Mesendoderm (in vitro differentiated cells): ENCODE measurements around the gene EHBP1.

Experiments
- DNase-seq: peaks from one replicate; pipeline ENCODE4 v3.0.0; 2013
- H2AK5ac ChIP-seq: 2 replicates; pipeline ENCODE4 v1.6.1; 2013; ENCODE audit warnings: low read length, inconsistent platforms
- H2BK120ac ChIP-seq: 2 replicates; pipeline ENCODE4 v1.6.1; 2013; ENCODE audit warnings: low read depth, mild to moderate bottlenecking, low read length, moderate library complexity, mixed read lengths
- H2BK15ac ChIP-seq: replicated peaks from 2 replicates; pipeline ENCODE4 v1.6.1; 2013; ENCODE audit warnings: low read depth, mild to moderate bottlenecking, moderate library complexity
- H2BK5ac ChIP-seq: 2 replicates; pipeline ENCODE4 v1.6.1; 2013; ENCODE audit warnings: low read length, inconsistent platforms
- H3K18ac ChIP-seq: 2 replicates; pipeline ENCODE4 v1.6.1; 2013; ENCODE audit warnings: mild to moderate bottlenecking, low read length, mixed read lengths
- H3K23ac ChIP-seq: one replicate; pipeline ENCODE4 v1.6.1; 2013; ENCODE audit warnings: low read length
- H3K27ac ChIP-seq: 2 replicates; pipeline ENCODE4 v1.5.1; 2013; ENCODE audit warnings: low read depth, mild to moderate bottlenecking, inconsistent platforms, low read length, moderate library complexity
- H3K27me3 ChIP-seq: 2 replicates; pipeline ENCODE4 v1.6.1; 2013; ENCODE audit warnings: low read length, control low read depth, mild to moderate bottlenecking, inconsistent platforms; ENCODE audit not compliant: insufficient read depth, poor library complexity
- H3K36me3 ChIP-seq: 2 replicates; pipeline ENCODE4 v1.6.1; 2013; ENCODE audit warnings: low read length, inconsistent platforms; ENCODE audit not compliant: control insufficient read depth, insufficient read depth
- H3K4ac ChIP-seq: one replicate; pipeline ENCODE4 v1.6.1; 2013; ENCODE audit warnings: low read depth, mild to moderate bottlenecking, low read length, moderate library complexity
- H3K4me1 ChIP-seq: 2 replicates; pipeline ENCODE4 v1.6.1; 2013; ENCODE audit warnings: low read depth, low read length, inconsistent platforms; ENCODE audit not compliant: control insufficient read depth
- H3K4me2 ChIP-seq: 2 replicates; pipeline ENCODE4 v1.6.1; 2013; ENCODE audit warnings: low read length
- H3K4me3 ChIP-seq: 2 replicates; pipeline ENCODE4 v1.5.1; 2013; ENCODE audit warnings: mild to moderate bottlenecking, low read length
- H3K56ac ChIP-seq: one replicate; pipeline ENCODE4 v1.6.1; 2013; ENCODE audit warnings: low read length
- H3K79me1 ChIP-seq: 2 replicates; pipeline ENCODE4 v1.6.1; 2013; ENCODE audit warnings: low read length, inconsistent platforms
- H3K79me2 ChIP-seq: 2 replicates; pipeline ENCODE4 v1.6.1; 2013; ENCODE audit warnings: mild to moderate bottlenecking, low read length; ENCODE audit not compliant: control insufficient read depth, insufficient read depth
- H3K9ac ChIP-seq: 2 replicates; pipeline ENCODE4 v1.6.1; 2013; ENCODE audit warnings: low read length, inconsistent platforms
- H4K5ac ChIP-seq: one replicate; pipeline ENCODE4 v1.6.1; 2013; ENCODE audit warnings: low read length
- H4K8ac ChIP-seq: one replicate; pipeline ENCODE4 v1.6.1; 2013; ENCODE audit warnings: low read depth, mild to moderate bottlenecking, control low read depth, low read length, moderate library complexity
- WGBS: extraction: QIAGEN DNeasy Blood & Tissue Kit; methylation state at CpG from one replicate; pipeline ENCODE4 v1.1.7; 2013; ENCODE audit warnings: low lambda C conversion rate, missing lambda C conversion rate; ENCODE audit not compliant: insufficient coverage; ENCODE audit errors: extremely low coverage; 5-methylcytosine and 5-hydroxymethylcytosine counted together

The EHBP1 gene

GRCh38 chr2:62941413-62941812 is 235.9 kb downstream of the EHBP1 start:
- H3K18ac ChIP-seq = no peak overlapping the region
- no peak overlapping the region for H3K56ac ChIP-seq
- H3K79me1 ChIP-seq = no peaks in the 10 kb centered on the region
- H4K8ac ChIP-seq = no peak overlapping the region
- H3K4ac ChIP-seq = no peak overlapping the region
- no peaks in the 10 kb centered on the region for H3K79me2 ChIP-seq
- H3K36me3 ChIP-seq = no peaks in the 10 kb centered on the region
- H2BK5ac ChIP-seq = no peak overlapping the region
- H2BK15ac ChIP-seq = no peak overlapping the region
- H3K4me3 ChIP-seq = no peak overlapping the region
- DNase-seq = no peak
- no peak overlapping the region for H3K23ac ChIP-seq
- 100% methylated on average over 1 of the region's 2 CpGs for WGBS
- H3K27ac ChIP-seq = no peak overlapping the region
- no peak overlapping the region for H3K4me2 ChIP-seq
- H4K5ac ChIP-seq = no peak overlapping the region
- no peak overlapping the region for H3K9ac ChIP-seq
- no peaks in the 10 kb centered on the region for H3K27me3 ChIP-seq
- H3K4me1 ChIP-seq = no peaks in the 10 kb centered on the region
- H2AK5ac ChIP-seq = no peak overlapping the region
- no peak overlapping the region for H2BK120ac ChIP-seq

GRCh38 chr2:62944362-62944761 is 238.8 kb downstream of the EHBP1 start:
- no peak overlapping the region for H3K9ac ChIP-seq
- no peaks in the 10 kb centered on the region for H3K79me1 ChIP-seq
- no peak overlapping the region for H4K5ac ChIP-seq
- H2BK120ac ChIP-seq = no peak overlapping the region
- no peaks in the 10 kb centered on the region for H3K4me1 ChIP-seq
- no peak overlapping the region for H3K4ac ChIP-seq
- H3K4me2 ChIP-seq = no peak overlapping the region
- no CpG with 5 or more reads among the region's 2 CpGs for WGBS
- no peak overlapping the region for H3K18ac ChIP-seq
- H2AK5ac ChIP-seq = no peak overlapping the region
- no peak overlapping the region for H3K27ac ChIP-seq
- no peak overlapping the region for H3K56ac ChIP-seq
- no peaks in the 10 kb centered on the region for H3K27me3 ChIP-seq
- no peak for DNase-seq
- no peak overlapping the region for H4K8ac ChIP-seq
- H3K23ac ChIP-seq = no peak overlapping the region
- H3K4me3 ChIP-seq = no peak overlapping the region
- no peak overlapping the region for H2BK5ac ChIP-seq
- H3K36me3 ChIP-seq = no peaks in the 10 kb centered on the region
- no peaks in the 10 kb centered on the region for H3K79me2 ChIP-seq
- H2BK15ac ChIP-seq = no peak overlapping the region

- no peak overlapping the region for H3K18ac ChIP-seq
- no peak for DNase-seq
- no peak overlapping the region for H2BK15ac ChIP-seq
- no peaks in the 10 kb centered on the region for H3K27me3 ChIP-seq
- H4K5ac ChIP-seq = no peak overlapping the region
- no peak overlapping the region for H3K56ac ChIP-seq
- WGBS = no CpG with 5 or more reads among the region's 1 CpG
- no peak overlapping the region for H2AK5ac ChIP-seq
- no peak overlapping the region for H3K9ac ChIP-seq
- no peak overlapping the region for H3K23ac ChIP-seq
- no peak overlapping the region for H3K4me2 ChIP-seq
- H3K4me3 ChIP-seq = no peak overlapping the region
- no peak overlapping the region for H3K27ac ChIP-seq
- H3K4me1 ChIP-seq = no peaks in the 10 kb centered on the region
- H4K8ac ChIP-seq = no peak overlapping the region
- H3K36me3 ChIP-seq = no peaks in the 10 kb centered on the region
- H2BK5ac ChIP-seq = no peak overlapping the region
- no peak overlapping the region for H3K4ac ChIP-seq
- H3K79me1 ChIP-seq = no peaks in the 10 kb centered on the region
- H3K79me2 ChIP-seq = no peaks in the 10 kb centered on the region
- H2BK120ac ChIP-seq = no peak overlapping the region
Observed at GRCh38 chr2:62947403-62947802, 241.9 kb downstream of the EHBP1 start.

- no peak for DNase-seq
- H3K23ac ChIP-seq = no peak overlapping the region
- no peaks in the 10 kb centered on the region for H3K36me3 ChIP-seq
- H3K18ac ChIP-seq = no peak overlapping the region
- no CpG with 5 or more reads among the region's 2 CpGs for WGBS
- H3K4ac ChIP-seq = no peak overlapping the region
- no peak overlapping the region for H2AK5ac ChIP-seq
- no peak overlapping the region for H3K56ac ChIP-seq
- H4K5ac ChIP-seq = no peak overlapping the region
- no peak overlapping the region for H3K9ac ChIP-seq
- no peaks in the 10 kb centered on the region for H3K79me1 ChIP-seq
- no peak overlapping the region for H2BK120ac ChIP-seq
- H2BK5ac ChIP-seq = no peak overlapping the region
- no peak overlapping the region for H3K4me2 ChIP-seq
- H3K79me2 ChIP-seq = no peaks in the 10 kb centered on the region
- H3K4me3 ChIP-seq = no peak overlapping the region
- no peak overlapping the region for H2BK15ac ChIP-seq
- H3K27ac ChIP-seq = no peak overlapping the region
- H3K27me3 ChIP-seq = no peaks in the 10 kb centered on the region
- H3K4me1 ChIP-seq = no peaks in the 10 kb centered on the region
- H4K8ac ChIP-seq = no peak overlapping the region
Observed at GRCh38 chr2:62956651-62957050, 251.1 kb downstream of the EHBP1 start.

GRCh38 chr2:62958206-62958605 is 252.7 kb downstream of the EHBP1 start:
- no peak overlapping the region for H3K56ac ChIP-seq
- no peak overlapping the region for H2AK5ac ChIP-seq
- H3K4ac ChIP-seq = no peak overlapping the region
- H4K8ac ChIP-seq = no peak overlapping the region
- no peaks in the 10 kb centered on the region for H3K79me2 ChIP-seq
- H3K4me1 ChIP-seq = no peaks in the 10 kb centered on the region
- no peak overlapping the region for H4K5ac ChIP-seq
- no peaks in the 10 kb centered on the region for H3K36me3 ChIP-seq
- WGBS = no CpG with 5 or more reads among the region's 3 CpGs
- H2BK5ac ChIP-seq = no peak overlapping the region
- H2BK120ac ChIP-seq = no peak overlapping the region
- H3K27ac ChIP-seq = no peak overlapping the region
- H3K4me3 ChIP-seq = no peak overlapping the region
- no peak overlapping the region for H3K9ac ChIP-seq
- DNase-seq = no peak
- H3K18ac ChIP-seq = no peak overlapping the region
- H3K23ac ChIP-seq = no peak overlapping the region
- no peaks in the 10 kb centered on the region for H3K79me1 ChIP-seq
- no peaks in the 10 kb centered on the region for H3K27me3 ChIP-seq
- no peak overlapping the region for H3K4me2 ChIP-seq
- H2BK15ac ChIP-seq = no peak overlapping the region

GRCh38 chr2:62964050-62964449 is 258.5 kb downstream of the EHBP1 start:
- Histone ChIP-seq H2BK120ac (no peak overlapping the region), H3K79me1 (no peaks in the 10 kb centered on the region), H3K27ac (no peak overlapping the region), H3K4me3 (no peak overlapping the region), H3K79me2 (no peaks in the 10 kb centered on the region), H3K4me1 (no peaks in the 10 kb centered on the region), H2BK5ac (no peak overlapping the region), H4K5ac (no peak overlapping the region), H2AK5ac (no peak overlapping the region), H3K56ac (no peak overlapping the region), H3K36me3 (no peaks in the 10 kb centered on the region), H4K8ac (no peak overlapping the region), H3K4me2 (no peak overlapping the region), H3K23ac (no peak overlapping the region), H3K9ac (no peak overlapping the region), H2BK15ac (no peak overlapping the region), H3K18ac (no peak overlapping the region), H3K27me3 (no peaks in the 10 kb centered on the region), H3K4ac (no peak overlapping the region)
- no peak for DNase-seq
- WGBS = no CpG with 5 or more reads among the region's 2 CpGs
